Ovary (tissue), 9 donors: ENCODE results near the gene MSI2. TPM values are rescaled to one million over a fixed set of nuclear protein-coding genes. Genes with fewer than 3 reads are reported as not detected.

Source experiments
- DNase-seq, 5 donors: peaks; one replicate each; pipeline ENCODE4 v3.0.0-alpha.2; 2019 to 2020
- H3K27ac ChIP-seq, 2 donors: fragments of 200-600 bp; one replicate each; pipeline versions ENCODE4 v1.5.1 to v1.8.0; 2019 to 2022
- H3K27me3 ChIP-seq: fragments of 200-600 bp; one replicate; pipeline ENCODE4 v1.8.0; 2022
- H3K36me3 ChIP-seq: fragments of 200-600 bp; sonication (generic); one replicate; pipeline ENCODE4 v1.5.1; 2019
- H3K4me1 ChIP-seq: one replicate; pipeline ENCODE4 v1.8.1; 2013; ENCODE audit warnings: mild to moderate bottlenecking, moderate library complexity; ENCODE audit not compliant: insufficient read depth
- H3K4me3 ChIP-seq: fragments of 200-600 bp; sonication (generic); one replicate; pipeline ENCODE4 v1.5.1; 2017
- H3K9me3 ChIP-seq, 2 donors: fragments of 200-600 bp in 1 of 2; sonication (generic) in 1 of 2; one replicate each; pipeline versions ENCODE4 v1.5.1 to v1.8.1; 2013 to 2019; ENCODE audit warnings: mild to moderate bottlenecking in 1 of 2, moderate library complexity in 1 of 2
- CTCF ChIP-seq, 3 donors: fragments of 450-650 bp in 2 of 3; fragments of 200-600 bp in 1 of 3; IDR thresholded peaks; one replicate each; pipeline versions ENCODE4 v1.5.1 to v1.8.0; 2016 to 2022; ENCODE audit warnings: antibody characterized with exemption in 3 of 3, mild to moderate bottlenecking in 1 of 3
- EP300 ChIP-seq: sonication (generic); formaldehyde crosslinking; IDR thresholded peaks from one replicate; pipeline ENCODE4 v1.6.1; 2017; ENCODE audit warnings: antibody characterized with exemption
- POLR2A ChIP-seq: fragments of 450-650 bp; IDR thresholded peaks from one replicate; pipeline ENCODE4 v1.6.1; 2017; ENCODE audit warnings: antibody characterized with exemption, mild to moderate bottlenecking, moderate library complexity
- WGBS, 3 donors: extraction: QIAGEN DNeasy Blood & Tissue Kit in 1 of 3; methylation state at CpG; one replicate each; pipeline versions ENCODE4 v1.1.5 to v1.1.7; 2013 to 2017; 5-methylcytosine and 5-hydroxymethylcytosine counted together
- intact Hi-C, 4 donors: fragments of 100-400 bp; cut with DNase I; formaldehyde crosslinking; loops; one replicate each; pipeline versions ENCODE4 v1.11.0 to v1.15.1; 2022 to 2023
- polyA plus RNA-seq, 2 donors: library from polyadenylated mRNA; stranded (reverse); fragments of 200-250 nt in 1 of 2; fragments of 350-450 nt in 1 of 2; fragmentation: Illumina TruSeq in 1 of 2; extraction: RNeasy Lipid Tissue Mini Kit (QIAGEN cat#74804) in 1 of 2; gene quantifications; one replicate each; pipeline ENCODE4 v1.2.3, GENCODE V29; 2013 to 2014
- total RNA-seq, 7 donors: library from RNA; depleted of rRNA in 2 of 7; stranded (reverse); fragments of >200 nt in 2 of 7; fragmentation: NEBNext Ultra II Directional in 3 of 7; extraction: Animal tissue kit (Norgen Biotek cat#: 25700) in 3 of 7; gene quantifications; one replicate each; pipeline versions ENCODE4 v1.1.0 to v1.2.4, GENCODE V29; 2016 to 2023
- donor health status: DM: no; HTN: no; CAD: no; lungs with moderate emphysema.
- donor health status: DM: no; HTN: no; CAD: no.
- donor health status: Bipolar disorder and iron deficiency.
- donor health status: DM: yes; HTN: yes; CAD: no.
- donor health status: DM: no; HTN: no; CAD: no.
- donor health status: DM: yes; HTN: yes; CAD: no.

MSI2 gene
- total and polyA plus RNA-seq, 9 donors = 43.1 to 199 (median 120) TPM

GRCh38 chr17:57395721-57396321 is 139.5 kb downstream of the MSI2 start:
- H3K36me3 ChIP-seq = no peaks in the 10 kb centered on the region
- DNase-seq = peak in 1 of 5 donors; percentile 8
- TF ChIP-seq CTCF (IDR thresholded peaks at IDR 0.05) (no peak), POLR2A (no peak), EP300 (no peak)
- WGBS, 3 donors = 54 to 75% (median 64%) methylated on average over 2 of the region's 2 CpGs
- peaks cover 12% of the 10 kb centered on the region for H3K4me1 ChIP-seq
- no peaks in the 10 kb centered on the region for H3K27me3 ChIP-seq
- H3K4me3 ChIP-seq = no peak overlapping the region
- H3K9me3 ChIP-seq = no peaks in the 10 kb centered on the region
- peak overlapping the region in 1 of 2 donors; percentile 29 for H3K27ac ChIP-seq
- intact Hi-C loops = no loop called here

GRCh38 chr17:57396511-57396921 is 140.2 kb downstream of the MSI2 start:
- WGBS, 3 donors = 22 to 42% (median 26%) methylated on average over 8 of the region's 8 CpGs
- DNase-seq = peak in 1 of 5 donors; percentile 46
- H3K4me3 ChIP-seq = no peak overlapping the region
- TF ChIP-seq EP300 = no peak
- TF ChIP-seq POLR2A = no peak
- no peak for TF ChIP-seq CTCF (IDR thresholded peaks at IDR 0.05)
- H3K27me3 ChIP-seq = no peaks in the 10 kb centered on the region
- H3K4me1 ChIP-seq = peaks cover 10% of the 10 kb centered on the region
- intact Hi-C loops = no loop called here
- no peak overlapping the region for H3K27ac ChIP-seq
- H3K36me3 ChIP-seq = no peaks in the 10 kb centered on the region
- H3K9me3 ChIP-seq = no peaks in the 10 kb centered on the region

DNA sequence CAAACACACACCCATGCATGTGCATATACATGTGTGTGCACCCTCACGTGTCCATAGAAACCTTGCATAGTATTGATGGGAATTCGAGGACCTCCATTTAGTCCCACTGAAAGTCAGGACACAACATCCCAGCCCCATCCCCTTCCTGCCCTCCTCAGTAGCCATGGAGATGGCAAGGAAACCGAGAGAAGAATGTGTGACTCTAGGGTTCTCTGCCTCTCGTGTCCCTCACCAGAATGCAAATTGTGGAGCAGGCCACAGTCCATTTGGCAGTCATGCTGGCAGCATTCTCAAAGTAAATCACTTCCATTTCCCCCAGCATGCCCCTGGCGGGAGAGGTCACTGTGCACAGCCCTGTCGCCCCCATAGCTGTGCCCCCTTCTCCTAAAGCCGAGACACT is 141.1 kb downstream of the MSI2 start:
- Histone ChIP-seq H3K36me3 (no peaks in the 10 kb centered on the region), H3K27ac (no peak overlapping the region), H3K27me3 (no peaks in the 10 kb centered on the region), H3K4me3 (no peak overlapping the region), H3K4me1 (peaks cover 10% of the 10 kb centered on the region), H3K9me3 (no peaks in the 10 kb centered on the region)
- intact Hi-C loops = no loop called here
- DNase-seq = no peak
- TF ChIP-seq EP300 (no peak), CTCF (IDR thresholded peaks at IDR 0.05) (no peak), POLR2A (no peak)
- 92 to 97% (median 95%) methylated on average over 7 of the region's 7 CpGs for WGBS, 3 donors

DNA sequence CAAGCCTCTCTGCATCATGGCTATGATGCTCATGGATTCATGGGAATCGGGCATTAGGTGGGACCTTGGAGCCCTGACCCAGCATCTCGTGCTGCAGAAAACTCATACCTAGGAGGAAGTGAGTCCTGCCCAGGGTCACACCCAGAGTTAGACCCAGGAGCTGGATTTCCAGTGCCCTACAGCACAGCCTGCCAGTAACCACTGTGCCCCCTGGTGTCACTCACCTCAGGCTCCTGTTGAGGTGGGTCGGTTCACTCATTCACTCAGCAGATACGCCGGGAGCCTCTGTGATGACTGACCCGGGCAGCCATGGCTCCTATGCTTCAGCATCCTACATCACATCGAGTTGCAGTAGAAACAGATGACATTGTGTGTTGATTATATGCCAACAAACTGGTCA is 143.4 kb downstream of the MSI2 start:
- Histone ChIP-seq H3K4me1 (peaks cover 9% of the 10 kb centered on the region), H3K27me3 (no peaks in the 10 kb centered on the region), H3K4me3 (no peak overlapping the region), H3K9me3 (no peaks in the 10 kb centered on the region), H3K27ac (no peak overlapping the region), H3K36me3 (no peaks in the 10 kb centered on the region)
- TF ChIP-seq EP300 = no peak
- no peak for TF ChIP-seq POLR2A
- TF ChIP-seq CTCF (IDR thresholded peaks at IDR 0.05) = no peak
- intact Hi-C loops = no loop called here
- WGBS, 3 donors = 88 to 97% (median 88%) methylated on average over 7 of the region's 7 CpGs
- no peak for DNase-seq
